Lung (tissue), 12 donors: ENCODE measurements around the gene ACMSD. TPM values are rescaled to one million over a fixed set of nuclear protein-coding genes. Genes with fewer than 3 reads are reported as not detected.

ENCODE experiments used
- ATAC-seq: fragments of 200-7000 bp; cut with Tn5 transposase; one replicate; pipeline ENCODE4 v1.9.1; 2020; ENCODE audit warnings: moderate number of reproducible peaks; ENCODE audit not compliant: insufficient read depth, low FRiP score
- DNase-seq, 3 donors: peaks; one replicate each; pipeline ENCODE4 v3.0.0-alpha.2; 2013 to 2017
- H3K27ac ChIP-seq, 2 donors: one replicate each; pipeline ENCODE4 v1.5.1; 2013; ENCODE audit warnings: mild to moderate bottlenecking in 2 of 2, moderate library complexity in 2 of 2, control low read depth in 1 of 2, inconsistent platforms in 1 of 2, low read depth in 1 of 2, low read length in 1 of 2
- H3K27me3 ChIP-seq, 3 donors: one replicate each; pipeline ENCODE4 v1.5.1; 2013; ENCODE audit warnings: low read length in 2 of 3; ENCODE audit not compliant: control insufficient read depth in 3 of 3, insufficient read depth in 3 of 3
- H3K36me3 ChIP-seq, 4 donors: one replicate each; pipeline ENCODE4 v1.5.1; 2013; ENCODE audit warnings: low read length in 4 of 4, mild to moderate bottlenecking in 1 of 4, moderate library complexity in 1 of 4; ENCODE audit not compliant: control insufficient read depth in 4 of 4, insufficient read depth in 4 of 4
- H3K4me1 ChIP-seq, 5 donors: one replicate each; pipeline ENCODE4 v1.5.1; 2013; ENCODE audit warnings: low read length in 5 of 5, mild to moderate bottlenecking in 2 of 5, moderate library complexity in 1 of 5; ENCODE audit not compliant: control insufficient read depth in 5 of 5, insufficient read depth in 5 of 5
- H3K4me3 ChIP-seq: one replicate; pipeline ENCODE4 v1.5.1; 2013; ENCODE audit warnings: mild to moderate bottlenecking, control low read depth, moderate library complexity
- H3K9ac ChIP-seq, 2 donors: one replicate each; pipeline ENCODE4 v1.5.1; 2013; ENCODE audit warnings: low read length in 2 of 2, control low read depth in 1 of 2; ENCODE audit not compliant: insufficient read depth in 1 of 2
- H3K9me3 ChIP-seq, 4 donors: one replicate each; pipeline ENCODE4 v1.5.1; 2013; ENCODE audit warnings: low read length in 3 of 4, mild to moderate bottlenecking in 1 of 4, moderate library complexity in 1 of 4; ENCODE audit not compliant: control insufficient read depth in 4 of 4, insufficient read depth in 3 of 4
- WGBS, 2 donors: extraction: QIAGEN DNeasy Blood & Tissue Kit; methylation state at CpG; one replicate each; pipeline ENCODE4 v1.1.7; 2013; 5-methylcytosine and 5-hydroxymethylcytosine counted together
- polyA plus RNA-seq, 2 donors: library from polyadenylated mRNA; stranded (reverse); fragments of 200-250 nt; gene quantifications; one replicate each; pipeline ENCODE4 v1.2.1, GENCODE V29; 2013
- total RNA-seq, 2 donors: library from RNA; depleted of rRNA in 1 of 2; stranded (reverse); fragments of >200 nt in 1 of 2; gene quantifications; one replicate each; pipeline ENCODE4 v1.2.1, GENCODE V29; 2014 to 2021
- TF ChIP-seq, protein P1 (sequence below): IDR thresholded peaks from 2 replicates; pipeline ENCODE4 v1.5.1; 2012; ENCODE audit warnings: mild to moderate bottlenecking; ENCODE audit errors: control extremely low read depth, extremely low read depth
- donor health status: control.
- donor health status: control.
- donor health status: Bipolar disorder and iron deficiency.
- donor health status: healthy.
- donor health status: DM: yes; HTN: yes; CAD: no.

Gene ACMSD
- total and polyA plus RNA-seq, 4 donors = 0.08 to 0.14 (median 0.12) TPM; not detected in 1

DNA sequence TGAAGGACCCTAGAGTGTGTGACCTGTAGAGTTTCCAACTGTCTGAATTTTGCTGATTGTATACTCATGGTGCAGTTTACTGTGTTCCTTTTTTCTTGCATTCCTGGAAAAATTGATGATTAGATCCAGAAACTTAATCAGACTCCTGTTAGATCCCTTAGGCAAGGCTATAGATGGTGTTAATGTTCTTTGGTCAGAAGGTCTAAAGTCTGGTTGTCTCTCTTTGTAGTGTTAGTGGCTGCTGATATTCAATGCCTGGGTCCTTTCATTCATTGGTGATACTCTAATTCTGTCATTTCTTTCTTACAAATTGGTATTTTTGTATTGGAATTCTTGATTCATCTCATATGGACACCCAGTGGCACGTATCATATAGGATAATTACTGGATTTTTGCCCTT, 86.5 kb downstream of the ACMSD start:
- Histone ChIP-seq H3K4me3 (no peak overlapping the region), H3K9me3 (no peaks in the 10 kb centered on the region), H3K27me3 (no peaks in the 10 kb centered on the region), H3K9ac (no peak overlapping the region), H3K4me1 (peaks cover 1 to 29% (median 3%) of the 10 kb centered on the region in 5 donors), H3K36me3 (peaks cover 0 to 2% (median 0%) of the 10 kb centered on the region in 4 donors), H3K27ac (no peak overlapping the region)
- 100% methylated on average over 1 of the region's 1 CpG for whole genome bisulfite sequencing, 2 donors
- TF ChIP-seq, protein P1, sequence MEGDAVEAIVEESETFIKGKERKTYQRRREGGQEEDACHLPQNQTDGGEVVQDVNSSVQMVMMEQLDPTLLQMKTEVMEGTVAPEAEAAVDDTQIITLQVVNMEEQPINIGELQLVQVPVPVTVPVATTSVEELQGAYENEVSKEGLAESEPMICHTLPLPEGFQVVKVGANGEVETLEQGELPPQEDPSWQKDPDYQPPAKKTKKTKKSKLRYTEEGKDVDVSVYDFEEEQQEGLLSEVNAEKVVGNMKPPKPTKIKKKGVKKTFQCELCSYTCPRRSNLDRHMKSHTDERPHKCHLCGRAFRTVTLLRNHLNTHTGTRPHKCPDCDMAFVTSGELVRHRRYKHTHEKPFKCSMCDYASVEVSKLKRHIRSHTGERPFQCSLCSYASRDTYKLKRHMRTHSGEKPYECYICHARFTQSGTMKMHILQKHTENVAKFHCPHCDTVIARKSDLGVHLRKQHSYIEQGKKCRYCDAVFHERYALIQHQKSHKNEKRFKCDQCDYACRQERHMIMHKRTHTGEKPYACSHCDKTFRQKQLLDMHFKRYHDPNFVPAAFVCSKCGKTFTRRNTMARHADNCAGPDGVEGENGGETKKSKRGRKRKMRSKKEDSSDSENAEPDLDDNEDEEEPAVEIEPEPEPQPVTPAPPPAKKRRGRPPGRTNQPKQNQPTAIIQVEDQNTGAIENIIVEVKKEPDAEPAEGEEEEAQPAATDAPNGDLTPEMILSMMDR = no peak
- DNase-seq = no peak
- no peak for ATAC-seq

DNA sequence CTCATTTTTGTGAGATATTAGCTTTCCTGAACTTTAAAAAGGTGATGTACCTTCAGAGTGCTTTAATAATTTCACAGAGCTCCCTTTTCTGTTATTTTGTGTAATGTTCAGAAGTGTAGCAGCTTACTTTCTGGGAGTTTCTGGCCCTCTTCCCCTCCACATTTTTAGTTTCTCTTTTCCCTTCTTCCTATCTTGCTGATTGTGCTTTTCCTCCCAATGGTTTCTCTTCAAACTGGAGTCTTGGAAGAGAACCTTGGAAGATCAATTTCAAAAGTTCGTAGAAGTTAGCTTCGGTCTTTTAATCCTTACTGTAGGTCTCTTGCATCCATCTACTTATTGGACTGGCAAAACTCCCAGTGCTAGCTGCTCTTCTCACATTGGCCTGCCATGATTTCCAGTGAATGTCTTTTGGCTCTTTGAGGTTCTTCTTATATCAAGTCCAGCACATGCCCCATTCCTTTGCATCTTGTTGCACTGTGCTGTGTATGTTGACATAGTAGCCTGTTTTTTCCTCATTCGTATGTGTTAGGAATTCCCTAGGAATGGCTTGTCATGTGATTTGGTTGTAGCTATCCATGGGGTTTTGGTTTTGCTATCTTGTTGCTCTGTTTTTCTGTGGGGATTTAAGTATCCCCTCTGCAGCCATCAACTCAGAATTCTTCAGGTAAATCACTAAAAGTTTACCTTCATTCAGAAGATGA, 88.0 kb downstream of the ACMSD start:
- TF ChIP-seq, protein P1 = no peak
- no peak for ATAC-seq
- Histone ChIP-seq H3K4me1 (peaks cover 0 to 29% (median 1%) of the 10 kb centered on the region in 5 donors), H3K9ac (no peak overlapping the region), H3K9me3 (no peaks in the 10 kb centered on the region), H3K27me3 (no peaks in the 10 kb centered on the region), H3K4me3 (no peak overlapping the region), H3K36me3 (peaks cover 0 to 2% (median 0%) of the 10 kb centered on the region in 4 donors), H3K27ac (no peak overlapping the region)
- 72 to 79% methylated on average over 3 of the region's 3 CpGs for WGBS, 2 donors
- no peak for DNase-seq

DNA sequence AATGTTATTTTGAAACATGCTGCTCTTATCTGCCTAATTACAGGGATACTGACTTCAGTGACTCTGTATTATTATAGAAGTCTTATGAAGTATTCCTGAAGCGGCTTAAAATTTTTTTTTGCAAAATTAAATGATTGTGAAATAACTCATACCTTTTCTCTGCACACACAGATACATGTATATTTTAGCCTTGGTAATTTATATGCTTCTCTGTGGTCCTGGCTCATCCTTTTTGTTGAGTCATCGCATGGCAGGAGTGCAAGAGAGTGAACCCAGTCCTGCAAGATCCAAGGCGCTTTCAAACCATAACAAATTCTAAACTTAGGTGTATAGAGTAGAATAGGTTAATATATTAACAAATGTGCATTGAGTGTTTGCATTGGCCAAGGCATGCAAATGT, 88.8 kb downstream of the ACMSD start:
- no peak for ATAC-seq
- H3K4me1 ChIP-seq = peaks cover 0 to 32% (median 1%) of the 10 kb centered on the region in 5 donors
- H3K4me3 ChIP-seq = no peak overlapping the region
- no peak overlapping the region for H3K9ac ChIP-seq
- H3K27me3 ChIP-seq = no peaks in the 10 kb centered on the region
- H3K9me3 ChIP-seq = no peaks in the 10 kb centered on the region
- DNase-seq = no peak
- TF ChIP-seq, protein P1 = no peak
- H3K27ac ChIP-seq = no peak overlapping the region
- H3K36me3 ChIP-seq = peaks cover 0 to 4% (median 0%) of the 10 kb centered on the region in 4 donors
- WGBS, 2 donors = 71 to 76% methylated on average over 3 of the region's 3 CpGs
